Left renal pelvis (tissue), 4 donors: ENCODE results near the gene BRME1. TPM values are rescaled to one million over a fixed set of nuclear protein-coding genes. Genes with fewer than 3 reads are reported as not detected.

Experiments
- DNase-seq, 4 donors: peaks; one replicate each; pipeline ENCODE4 v3.0.0-alpha.2; 2013; ENCODE audit warnings: low read depth in 4 of 4, low spot score in 3 of 4
- polyA plus RNA-seq, 4 donors: library from polyadenylated mRNA; unstranded; fragments of 120-200 nt; gene quantifications; one replicate each; pipeline ENCODE4 v1.2.1, GENCODE V29; 2013; ENCODE audit not compliant: insufficient read length in 4 of 4

Gene BRME1
- polyA plus RNA-seq, 4 donors: 4.8 to 8.9 (median 6.0) TPM

DNA sequence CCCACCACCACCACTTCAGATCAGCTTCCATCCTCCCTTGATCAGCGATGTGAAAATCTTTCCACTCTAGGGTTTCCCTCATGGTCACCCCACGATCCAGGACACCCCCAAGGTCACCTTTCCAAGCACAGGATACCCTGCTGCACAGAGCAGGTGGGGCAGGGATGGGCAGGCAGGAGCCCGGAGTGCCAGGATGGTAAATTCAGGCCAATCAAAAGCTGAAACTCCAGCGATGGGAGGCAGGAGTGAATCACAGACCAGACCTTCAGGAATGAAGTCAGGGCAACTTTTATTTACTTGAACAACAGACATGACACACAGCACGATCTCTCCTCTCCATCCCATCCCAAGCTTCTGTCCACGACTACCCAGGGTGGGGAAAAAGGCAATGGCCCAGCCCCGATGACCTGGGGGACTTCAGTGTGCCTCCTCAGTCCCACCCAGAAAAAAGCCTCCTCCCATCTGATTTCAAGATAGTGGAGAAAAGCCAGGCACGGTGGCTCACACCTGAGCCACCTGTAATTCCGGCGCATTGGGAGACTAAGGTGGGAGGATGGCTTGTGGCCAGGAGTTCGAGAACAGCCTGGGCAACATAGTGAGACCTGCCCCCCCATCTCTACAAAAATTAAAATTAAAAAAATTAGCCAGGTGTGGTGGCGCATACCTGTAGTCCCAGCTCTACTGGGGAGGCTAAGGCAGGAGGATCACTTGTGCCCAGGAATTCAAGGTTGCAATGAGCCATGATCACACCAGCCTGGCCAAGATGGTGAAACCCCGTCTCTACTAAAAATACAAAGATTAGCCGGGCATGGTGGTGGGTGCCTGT is 71.5 kb downstream of the BRME1 start:
- DNase-seq: no peak

- peak in 2 of 4 donors; percentile 73 to 78 for DNase-seq
Observed at GRCh38 chr19:13833330-13834243, 72.3 kb downstream of the BRME1 start.

Other genes starting within 250 kb of the BRME1 start
- 10 to 100 TPM; 15.5 to 42.7 (median 20.4) TPM for gene MRI1, start 141.6 kb downstream of the BRME1 start, polyA plus RNA-seq
- gene C19orf53, start 131.7 kb downstream of the BRME1 start, polyA plus RNA-seq: 100 to 1,000 TPM in 2 of 4 donors, 10 to 100 TPM in 2; 82.6 to 127 (median 107) TPM
- gene ZSWIM4, start 110.7 kb downstream of the BRME1 start, polyA plus RNA-seq: 10 to 100 TPM in 1 of 4 donors, 1 to 10 TPM in 3; 3.7 to 11.7 (median 6.8) TPM
- 1 to 10 TPM in 3 of 4 donors, under 1 TPM in 1; 0.79 to 2.6 (median 1.6) TPM for gene NANOS3, start 29.0 kb downstream of the BRME1 start, polyA plus RNA-seq
- gene CC2D1A, start 84 bp upstream of the BRME1 start, polyA plus RNA-seq: 10 to 100 TPM; 19.4 to 45.8 (median 23.0) TPM
- gene PODNL1, start 32.3 kb upstream of the BRME1 start, polyA plus RNA-seq: 1 to 10 TPM in 3 of 4 donors, under 1 TPM in 1; 0.86 to 1.7 (median 1.4) TPM
- 10 to 100 TPM; 26.1 to 46.7 (median 28.2) TPM for gene DCAF15, start 46.4 kb upstream of the BRME1 start, polyA plus RNA-seq
- 10 to 100 TPM in 2 of 4 donors, 1 to 10 TPM in 2; 9.3 to 19.2 (median 10.2) TPM for gene RFX1, start 100.2 kb upstream of the BRME1 start, polyA plus RNA-seq
- gene RLN3, start 122.0 kb upstream of the BRME1 start, polyA plus RNA-seq: not detected
- 1 to 10 TPM; 3.8 to 7.8 (median 5.9) TPM for gene IL27RA, start 125.6 kb upstream of the BRME1 start, polyA plus RNA-seq
- 10 to 100 TPM in 3 of 4 donors, under 1 TPM in 1; 0.94 to 32.9 (median 20.1) TPM for gene PALM3, start 156.0 kb upstream of the BRME1 start, polyA plus RNA-seq
- gene MISP3, start 166.7 kb upstream of the BRME1 start, polyA plus RNA-seq: 10 to 100 TPM in 1 of 4 donors, 1 to 10 TPM in 3; 1.3 to 10.3 (median 6.3) TPM
- not detected for gene C19orf67, start 179.7 kb upstream of the BRME1 start, polyA plus RNA-seq
- 10 to 100 TPM; 39.8 to 52.0 (median 41.4) TPM for gene SAMD1, start 184.6 kb upstream of the BRME1 start, polyA plus RNA-seq
- 100 to 1,000 TPM in 2 of 4 donors, 10 to 100 TPM in 2; 90.6 to 106 (median 99.0) TPM for gene PRKACA, start 211.6 kb upstream of the BRME1 start, polyA plus RNA-seq
- gene ASF1B, start 230.5 kb upstream of the BRME1 start, polyA plus RNA-seq: 10 to 100 TPM; 15.1 to 19.8 (median 19.4) TPM